SK-N-SH (cell line): ENCODE data around the gene NAALADL2. TPM values are rescaled to one million over a fixed set of nuclear protein-coding genes. Genes with fewer than 3 reads are reported as not detected.

ENCODE experiments used
- CTCF ChIA-PET: fragments of 300-600, 350-600 bp; formaldehyde crosslinking; extraction: SDS; loops from one replicate; lab custom pipeline; 2021; lab: Yijun Ruan, JAX
- POLR2A ChIA-PET: fragments of 350-600 bp; sonication (Branson Sonifier 250); formaldehyde crosslinking; extraction: SDS; loops from one replicate; lab custom pipeline; 2020; ENCODE audit warnings: antibody characterized with exemption, inconsistent platforms; lab: Yijun Ruan, JAX
- DNase-seq: peaks from one replicate; pipeline ENCODE4 v3.0.0; 2012
- H2AFZ ChIP-seq: fragments of 200-600 bp; sonication (generic); 2 replicates; pipeline ENCODE4 v1.8.1; 2016; ENCODE audit warnings: antibody characterized with exemption, mild to moderate bottlenecking, low read depth
- H3F3A ChIP-seq: fragments of 200-600 bp; sonication (generic); replicated peaks from 2 replicates; pipeline ENCODE3; 2016; ENCODE audit warnings: antibody characterized with exemption, mild to moderate bottlenecking; ENCODE audit not compliant: insufficient read depth
- H3K27ac ChIP-seq, 2 experiments: fragments of 200-500 bp in 1 of 2; fragments of 200-600 bp in 1 of 2; sonication (Bioruptor generic) in 1 of 2; sonication (generic), shearing (Covaris generic) in 1 of 2; 2 replicates each; pipeline versions ENCODE4 v1.5.1 to v1.6.1; 2014 to 2016; ENCODE audit warnings: low read depth in 2 of 2, inconsistent platforms in 1 of 2, low read length in 1 of 2, mild to moderate bottlenecking in 1 of 2, mixed read lengths in 1 of 2
- H3K27me3 ChIP-seq: fragments of 200-600 bp; sonication (generic), shearing (Covaris generic); 2 replicates; pipeline ENCODE4 v1.6.1; 2016; ENCODE audit warnings: mixed run types; ENCODE audit not compliant: insufficient read depth
- H3K36me3 ChIP-seq, 2 experiments: fragments of 200-500 bp in 1 of 2; fragments of 200-600 bp in 1 of 2; sonication (Bioruptor generic) in 1 of 2; sonication (generic) in 1 of 2; replicated peaks in 1 of 2; 2 replicates each; pipeline versions ENCODE3 to v1.5.1; 2014 to 2016; ENCODE audit warnings: low read length in 1 of 2, mild to moderate bottlenecking in 1 of 2; ENCODE audit not compliant: insufficient read depth in 2 of 2, control insufficient read depth in 1 of 2
- H3K4me1 ChIP-seq, 2 experiments: fragments of 200-500 bp in 1 of 2; fragments of 200-600 bp in 1 of 2; sonication (Bioruptor generic) in 1 of 2; sonication (generic), shearing (Covaris generic) in 1 of 2; 2 replicates each; pipeline versions ENCODE4 v1.5.1 to v1.6.1; 2014 to 2016; ENCODE audit warnings: low read depth in 1 of 2, low read length in 1 of 2, mixed run types in 1 of 2; ENCODE audit not compliant: insufficient read depth in 2 of 2, control insufficient read depth in 1 of 2
- H3K4me2 ChIP-seq: fragments of 200-600 bp; sonication (generic), shearing (Covaris generic); 2 replicates; pipeline ENCODE4 v1.6.1; 2017; ENCODE audit warnings: mixed run types
- H3K4me3 ChIP-seq, 2 experiments: fragments of 200-500 bp in 1 of 2; fragments of 200-600 bp in 1 of 2; sonication (Bioruptor generic) in 1 of 2; sonication (generic), shearing (Covaris generic) in 1 of 2; 2 replicates each; pipeline versions ENCODE4 v1.5.1 to v1.8.1; 2014 to 2016; ENCODE audit warnings: low read depth in 2 of 2, inconsistent platforms in 1 of 2, low read length in 1 of 2, mild to moderate bottlenecking in 1 of 2, mixed read lengths in 1 of 2, moderate library complexity in 1 of 2
- H3K79me2 ChIP-seq: fragments of 200-600 bp; sonication (generic); 2 replicates; pipeline ENCODE4 v1.8.1; 2017; ENCODE audit warnings: mild to moderate bottlenecking; ENCODE audit not compliant: insufficient read depth
- H3K9ac ChIP-seq: fragments of 200-600 bp; sonication (generic); 2 replicates; pipeline ENCODE4 v1.6.1; 2017; ENCODE audit warnings: mixed run types
- H3K9me2 ChIP-seq: fragments of 200-600 bp; sonication (generic); 2 replicates; pipeline ENCODE4 v1.6.1; 2017; ENCODE audit warnings: mixed run types
- H3K9me3 ChIP-seq: fragments of 200-600 bp; sonication (generic); 2 replicates; pipeline ENCODE4 v1.6.1; 2017; ENCODE audit warnings: mixed run types, mild to moderate bottlenecking, moderate library complexity
- H4K20me1 ChIP-seq: fragments of 200-600 bp; sonication (generic); 2 replicates; pipeline ENCODE4 v1.6.1; 2017; ENCODE audit warnings: mild to moderate bottlenecking, mixed run types; ENCODE audit not compliant: insufficient read depth
- CHD2 ChIP-seq: fragments of 150-350 bp; IDR thresholded peaks from 2 replicates; pipeline ENCODE4 v1.6.1; 2018; ENCODE audit warnings: low read length; ENCODE audit not compliant: partially characterized antibody
- CTCF ChIP-seq: fragments of 200-600 bp; sonication (generic); IDR thresholded peaks from 2 replicates; pipeline ENCODE4 v1.6.1; 2017; ENCODE audit warnings: antibody characterized with exemption, mild to moderate bottlenecking, moderate library complexity
- ELF1 ChIP-seq: IDR thresholded peaks from 2 replicates; pipeline ENCODE4 v1.4.0; 2012
- EZH2phosphoT487 ChIP-seq: fragments of 200-600 bp; sonication (generic); IDR thresholded peaks from 2 replicates; pipeline ENCODE4 v1.6.1; 2017; ENCODE audit warnings: low read depth, mixed run types, mild to moderate bottlenecking, antibody characterized with exemption, moderate library complexity, borderline replicate concordance
- FOXJ3 ChIP-seq: sonication (generic); formaldehyde crosslinking; IDR thresholded peaks from 2 replicates; pipeline ENCODE4 v1.5.1; 2020; ENCODE audit warnings: mild to moderate bottlenecking, missing genetic modification reagents
- GABPA ChIP-seq: IDR thresholded peaks from 2 replicates; pipeline ENCODE4 v1.4.0; 2012; ENCODE audit warnings: low read depth, mild to moderate bottlenecking
- IRF3 ChIP-seq: fragments of 150-350 bp; IDR thresholded peaks from 2 replicates; pipeline ENCODE4 v1.6.1; 2016; ENCODE audit warnings: mild to moderate bottlenecking, low read depth, low read length
- MEF2A ChIP-seq: IDR thresholded peaks from 2 replicates; pipeline ENCODE4 v1.4.0; 2012; ENCODE audit warnings: low read depth, borderline replicate concordance
- MXI1 ChIP-seq: IDR thresholded peaks from 2 replicates; pipeline ENCODE4 v1.6.1; 2012; ENCODE audit warnings: mild to moderate bottlenecking, low read depth, low read length, improper control_type of control experiment
- NFIC ChIP-seq: IDR thresholded peaks from 2 replicates; pipeline ENCODE4 v1.4.0; 2012; ENCODE audit warnings: borderline replicate concordance
- NRF1 ChIP-seq: IDR thresholded peaks from 2 replicates; pipeline ENCODE4 v1.6.1; 2012; ENCODE audit warnings: low read depth, mild to moderate bottlenecking, low read length
- POLR2AphosphoS5 ChIP-seq: IDR thresholded peaks from 2 replicates; pipeline ENCODE4 v1.6.1; 2012; ENCODE audit warnings: low read depth, low read length
- RAD21 ChIP-seq: IDR thresholded peaks from 2 replicates; pipeline ENCODE4 v1.6.1; 2012; ENCODE audit warnings: mild to moderate bottlenecking, low read length
- RCOR1 ChIP-seq: fragments of 150-350 bp; IDR thresholded peaks from 2 replicates; pipeline ENCODE4 v1.6.1; 2017; ENCODE audit warnings: antibody characterized with exemption, low read length
- REST ChIP-seq: IDR thresholded peaks from 2 replicates; pipeline ENCODE4 v1.6.1; 2012; ENCODE audit warnings: mild to moderate bottlenecking, low read depth, low read length, moderate library complexity
- RXRA ChIP-seq: IDR thresholded peaks from 2 replicates; pipeline ENCODE4 v1.4.0; 2012; ENCODE audit warnings: low read depth, mild to moderate bottlenecking, borderline replicate concordance
- TAF1 ChIP-seq: IDR thresholded peaks from 2 replicates; pipeline ENCODE4 v1.6.1; 2012; ENCODE audit warnings: low read depth, mild to moderate bottlenecking, low read length, moderate library complexity, borderline replicate concordance
- TEAD4 ChIP-seq: IDR thresholded peaks from 2 replicates; pipeline ENCODE4 v1.4.0; 2012; ENCODE audit warnings: mild to moderate bottlenecking, borderline replicate concordance; ENCODE audit not compliant: insufficient read depth
- WGBS: methylation state at CpG from one replicate; pipeline ENCODE4 v1.1.6; 2017; ENCODE audit warnings: low lambda C conversion rate; 5-methylcytosine and 5-hydroxymethylcytosine counted together
- polyA plus RNA-seq, 3 experiments: library from polyadenylated mRNA; depleted of rRNA; stranded (reverse); fragments of >200 nt; gene quantifications; 2 replicates each; pipeline ENCODE4 v1.2.3, GENCODE V29; 2012
- TF ChIP-seq, protein P1 (sequence below): IDR thresholded peaks from 2 replicates; pipeline ENCODE4; 2012

The NAALADL2 gene
- polyA plus RNA-seq, 1 of the 3 experiments (the other 2 are of a cell fraction) = 1.2 TPM

- no peak for DNase-seq
- H3K27ac ChIP-seq = no peak overlapping the region
- H3K9ac ChIP-seq = no peak overlapping the region
- no peaks in the 10 kb centered on the region for H3F3A ChIP-seq
- no peaks in the 10 kb centered on the region for H3K27me3 ChIP-seq
- WGBS = 71% methylated on average over 3 of the region's 3 CpGs
- H2AFZ ChIP-seq = no peak overlapping the region
- H3K36me3 ChIP-seq = no peaks in the 10 kb centered on the region
- H3K9me3 ChIP-seq = no peaks in the 10 kb centered on the region
- H3K4me1 ChIP-seq = no peaks in the 10 kb centered on the region
- no peaks in the 10 kb centered on the region for H4K20me1 ChIP-seq
- no peaks in the 10 kb centered on the region for H3K79me2 ChIP-seq
- ChIA-PET POLR2A (no interaction called here), CTCF (no interaction called here)
- no peak overlapping the region for H3K4me2 ChIP-seq
- H3K9me2 ChIP-seq = no peaks in the 10 kb centered on the region
- no peak overlapping the region for H3K4me3 ChIP-seq
- TF ChIP-seq CHD2 (no peak), GABPA (no peak), NRF1 (no peak), ELF1 (no peak), MXI1 (no peak), RXRA (no peak)
These were observed 218.1 kb downstream of the NAALADL2 start for GRCh38 chr3:175077216-175077615.

DNA sequence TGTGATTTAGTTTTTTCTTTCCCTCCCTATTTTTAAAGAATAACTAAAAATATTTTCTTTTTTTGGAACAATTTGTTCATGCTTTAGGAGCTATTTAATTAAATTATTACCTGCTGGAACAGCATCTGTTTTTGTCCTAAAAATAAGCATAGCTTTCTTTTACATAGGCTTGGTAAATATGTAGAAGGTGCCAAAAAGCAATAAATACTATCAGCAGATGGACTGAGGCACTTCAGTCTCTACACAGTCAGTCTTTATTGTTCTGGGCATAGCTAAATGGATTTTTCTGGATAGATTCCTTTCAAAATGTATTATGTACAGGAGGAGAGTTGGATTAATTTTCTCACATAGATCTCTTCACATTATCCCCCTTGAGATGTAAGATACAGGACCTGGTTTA lies 223.5 kb downstream of the NAALADL2 start:
- no peak for TF ChIP-seq IRF3
- TF ChIP-seq GABPA = no peak
- TF ChIP-seq RCOR1 = no peak
- no peak for TF ChIP-seq ELF1
- TF ChIP-seq FOXJ3 (CRISPR knock-in tag) = no peak
- no peak for TF ChIP-seq REST
- TF ChIP-seq POLR2AphosphoS5 = no peak
- TF ChIP-seq TAF1 = no peak
- no peak for TF ChIP-seq EZH2phosphoT487
- no peak for TF ChIP-seq CTCF
- no peak for TF ChIP-seq RAD21
- no peak for TF ChIP-seq NFIC
- no peak for TF ChIP-seq TEAD4
- TF ChIP-seq MEF2A = no peak
- TF ChIP-seq, protein P1, sequence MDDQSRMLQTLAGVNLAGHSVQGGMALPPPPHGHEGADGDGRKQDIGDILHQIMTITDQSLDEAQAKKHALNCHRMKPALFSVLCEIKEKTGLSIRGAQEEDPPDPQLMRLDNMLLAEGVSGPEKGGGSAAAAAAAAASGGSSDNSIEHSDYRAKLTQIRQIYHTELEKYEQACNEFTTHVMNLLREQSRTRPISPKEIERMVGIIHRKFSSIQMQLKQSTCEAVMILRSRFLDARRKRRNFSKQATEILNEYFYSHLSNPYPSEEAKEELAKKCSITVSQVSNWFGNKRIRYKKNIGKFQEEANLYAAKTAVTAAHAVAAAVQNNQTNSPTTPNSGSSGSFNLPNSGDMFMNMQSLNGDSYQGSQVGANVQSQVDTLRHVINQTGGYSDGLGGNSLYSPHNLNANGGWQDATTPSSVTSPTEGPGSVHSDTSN = no peak
- TF ChIP-seq, all 33 proteins: peak for 0
- H3K79me2 ChIP-seq = no peaks in the 10 kb centered on the region
- no peak overlapping the region for H3K27ac ChIP-seq
- no peaks in the 10 kb centered on the region for H3K36me3 ChIP-seq
- H2AFZ ChIP-seq = no peak overlapping the region
- no peak for DNase-seq
- no peaks in the 10 kb centered on the region for H3K27me3 ChIP-seq
- ChIA-PET POLR2A (no interaction called here), CTCF (no interaction called here)
- no peaks in the 10 kb centered on the region for H3F3A ChIP-seq
- H4K20me1 ChIP-seq = no peaks in the 10 kb centered on the region
- no peak overlapping the region for H3K9ac ChIP-seq
- H3K4me2 ChIP-seq = no peak overlapping the region
- no peaks in the 10 kb centered on the region for H3K9me3 ChIP-seq
- H3K9me2 ChIP-seq = no peaks in the 10 kb centered on the region
- H3K4me3 ChIP-seq = no peak overlapping the region
- no peaks in the 10 kb centered on the region for H3K4me1 ChIP-seq
